ENCODE data around the gene ASPSCR1.

DNA sequence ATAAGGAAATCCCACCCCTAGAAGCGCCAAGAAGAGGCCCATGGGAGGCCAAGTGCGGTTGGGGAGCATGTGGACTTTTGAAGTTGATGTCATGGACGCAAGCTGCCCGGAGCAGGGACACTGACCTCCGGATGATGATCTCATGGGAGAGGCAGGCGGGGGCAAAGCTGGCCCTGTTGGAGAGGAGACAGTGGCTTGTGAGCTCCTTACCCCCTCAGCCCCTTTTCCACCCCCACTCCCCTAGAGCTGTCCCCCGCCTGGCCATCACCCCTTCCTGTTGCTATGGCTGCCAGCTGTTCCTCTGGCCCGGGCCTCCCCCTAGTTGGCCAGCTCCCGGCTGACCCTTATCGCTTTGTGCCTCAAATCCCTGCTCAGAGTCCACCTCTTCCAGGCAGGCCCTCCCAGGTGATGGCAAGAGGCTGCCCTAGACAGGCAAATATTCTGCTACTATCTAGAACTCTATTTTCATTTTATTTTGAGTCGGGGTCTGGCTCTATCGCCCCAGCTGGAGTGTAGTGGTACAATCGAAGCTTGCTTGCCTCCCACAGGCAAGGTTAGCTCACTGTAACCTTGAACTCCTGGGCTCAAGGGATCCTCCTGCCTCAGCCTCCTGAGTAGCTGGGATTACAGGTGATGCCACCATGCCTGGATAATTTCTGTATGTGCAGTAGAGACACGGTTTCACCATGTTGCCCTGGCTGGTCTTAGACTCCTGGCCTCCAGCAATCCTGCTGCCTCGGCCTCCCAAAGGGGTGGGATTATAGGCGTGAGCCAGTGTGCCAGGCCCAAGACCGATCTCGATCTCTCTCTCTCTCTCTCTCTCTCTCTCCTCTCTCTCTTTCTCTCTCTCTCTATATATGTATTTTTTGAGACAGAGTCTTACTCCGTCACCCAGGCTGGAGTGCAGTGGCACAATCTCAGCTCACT lies 23.0 kb upstream of the ASPSCR1 start:
- TF ChIP-seq, protein P1, sequence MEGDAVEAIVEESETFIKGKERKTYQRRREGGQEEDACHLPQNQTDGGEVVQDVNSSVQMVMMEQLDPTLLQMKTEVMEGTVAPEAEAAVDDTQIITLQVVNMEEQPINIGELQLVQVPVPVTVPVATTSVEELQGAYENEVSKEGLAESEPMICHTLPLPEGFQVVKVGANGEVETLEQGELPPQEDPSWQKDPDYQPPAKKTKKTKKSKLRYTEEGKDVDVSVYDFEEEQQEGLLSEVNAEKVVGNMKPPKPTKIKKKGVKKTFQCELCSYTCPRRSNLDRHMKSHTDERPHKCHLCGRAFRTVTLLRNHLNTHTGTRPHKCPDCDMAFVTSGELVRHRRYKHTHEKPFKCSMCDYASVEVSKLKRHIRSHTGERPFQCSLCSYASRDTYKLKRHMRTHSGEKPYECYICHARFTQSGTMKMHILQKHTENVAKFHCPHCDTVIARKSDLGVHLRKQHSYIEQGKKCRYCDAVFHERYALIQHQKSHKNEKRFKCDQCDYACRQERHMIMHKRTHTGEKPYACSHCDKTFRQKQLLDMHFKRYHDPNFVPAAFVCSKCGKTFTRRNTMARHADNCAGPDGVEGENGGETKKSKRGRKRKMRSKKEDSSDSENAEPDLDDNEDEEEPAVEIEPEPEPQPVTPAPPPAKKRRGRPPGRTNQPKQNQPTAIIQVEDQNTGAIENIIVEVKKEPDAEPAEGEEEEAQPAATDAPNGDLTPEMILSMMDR (IDR thresholded peaks at IDR 0.05), result no peak
- TF ChIP-seq POLR2A (IDR thresholded peaks at IDR 0.05), result no peak
